ENCODE data around the gene NTM.

GRCh38 chr11:131666617-131667016 is 296.2 kb downstream of the NTM start:
- TF ChIP-seq CTCF (optimal IDR thresholded peaks at IDR 0.05 in 1 of 3, IDR thresholded peaks at IDR 0.05 in 1 of 3, conservative IDR thresholded peaks at IDR 0.05 in 1 of 3; ENCODE audit: extremely low read depth in 1 of 3, insufficient read depth in 2 of 3, low read length in 3 of 3) (no peak), EZH2 (IDR thresholded peaks at IDR 0.05; ENCODE audit: low read length) (no peak)
